ENCODE data around the gene IZUMO1. TPM values are rescaled to one million over a fixed set of nuclear protein-coding genes. Genes with fewer than 3 reads are reported as not detected.

The IZUMO1 gene
- total RNA-seq, 1 experiment from 2014 or later: not detected

DNA sequence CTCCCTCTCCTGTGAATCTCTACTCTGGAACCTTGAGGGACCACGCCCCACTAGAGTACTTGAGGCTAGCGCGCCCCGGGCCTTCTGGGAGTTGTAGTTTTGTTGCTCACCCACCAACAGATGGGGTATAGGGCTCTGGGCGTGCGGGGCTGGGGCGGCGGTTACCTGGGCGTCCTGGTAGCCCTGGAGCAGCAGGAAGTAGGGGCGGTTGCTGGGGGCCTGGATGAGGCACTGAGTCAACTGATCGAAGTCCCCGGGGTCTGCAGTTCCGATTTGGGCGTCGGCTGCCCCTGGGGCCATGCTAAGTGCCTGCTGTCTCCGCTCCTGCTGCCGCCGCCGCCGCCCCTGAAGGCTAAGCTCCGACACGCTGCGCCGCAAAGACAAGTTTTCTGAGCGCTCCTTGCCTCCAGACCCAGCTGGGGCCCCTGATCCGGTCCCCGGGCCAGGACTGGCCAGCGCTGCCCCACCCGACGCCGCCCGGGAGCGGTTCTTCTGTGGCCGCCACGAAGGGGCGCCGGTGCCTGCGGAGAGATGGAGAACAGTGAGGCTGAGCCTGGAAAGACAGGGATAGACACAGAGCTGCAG is 11.6 kb downstream of the IZUMO1 start:
- Histone ChIP-seq H3K9me3 (ENCODE audit: low read depth, low read length, poor library complexity, severe bottlenecking) (no peaks in the 10 kb centered on the region), H3K4me1 (ENCODE audit: insufficient read depth, low read length, poor library complexity, severe bottlenecking) (peaks cover 15% of the 10 kb centered on the region), H3K27me3 (replicated peaks; ENCODE audit: insufficient read depth, low read depth, low read length, poor library complexity) (no peaks in the 10 kb centered on the region), H3K27ac (ENCODE audit: low read depth, low read length, poor library complexity, severe bottlenecking) (peak overlapping the region; percentile 57), H3K4me3 (ENCODE audit: low read depth, low read length, poor library complexity, severe bottlenecking) (peak overlapping the region; percentile 43), H3K36me3 (ENCODE audit: insufficient read depth, low read length, poor library complexity, severe bottlenecking) (no peaks in the 10 kb centered on the region)
- TF ChIP-seq EZH2 (IDR thresholded peaks at IDR 0.05; ENCODE audit: borderline replicate concordance, low read depth, low read length, poor library complexity, severe bottlenecking): no peak
- TF ChIP-seq, protein P1, sequence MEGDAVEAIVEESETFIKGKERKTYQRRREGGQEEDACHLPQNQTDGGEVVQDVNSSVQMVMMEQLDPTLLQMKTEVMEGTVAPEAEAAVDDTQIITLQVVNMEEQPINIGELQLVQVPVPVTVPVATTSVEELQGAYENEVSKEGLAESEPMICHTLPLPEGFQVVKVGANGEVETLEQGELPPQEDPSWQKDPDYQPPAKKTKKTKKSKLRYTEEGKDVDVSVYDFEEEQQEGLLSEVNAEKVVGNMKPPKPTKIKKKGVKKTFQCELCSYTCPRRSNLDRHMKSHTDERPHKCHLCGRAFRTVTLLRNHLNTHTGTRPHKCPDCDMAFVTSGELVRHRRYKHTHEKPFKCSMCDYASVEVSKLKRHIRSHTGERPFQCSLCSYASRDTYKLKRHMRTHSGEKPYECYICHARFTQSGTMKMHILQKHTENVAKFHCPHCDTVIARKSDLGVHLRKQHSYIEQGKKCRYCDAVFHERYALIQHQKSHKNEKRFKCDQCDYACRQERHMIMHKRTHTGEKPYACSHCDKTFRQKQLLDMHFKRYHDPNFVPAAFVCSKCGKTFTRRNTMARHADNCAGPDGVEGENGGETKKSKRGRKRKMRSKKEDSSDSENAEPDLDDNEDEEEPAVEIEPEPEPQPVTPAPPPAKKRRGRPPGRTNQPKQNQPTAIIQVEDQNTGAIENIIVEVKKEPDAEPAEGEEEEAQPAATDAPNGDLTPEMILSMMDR (conservative IDR thresholded peaks at IDR 0.05; ENCODE audit: low read depth, low read length): no peak
- DNase-seq (ENCODE audit: low spot score): peak; percentile 84
- ChIA-PET CTCF (interaction anchor here (0.6 kb wide), 1 partner anchor 151 kb away, joined by 3 read pairs; no protein-coding TSS in a partner anchor), POLR2A (ENCODE audit: low non-redundant PET) (no interaction called here)
- intact Hi-C loops (cut with micrococcal nuclease; ENCODE audit: unreplicated experiment): loop anchor here (5.0 kb wide), 1 partner anchor 88 kb away; the partner anchor contains the start of gene CA11
- BruUV-seq (replicated peaks): no TSS peak

DNA sequence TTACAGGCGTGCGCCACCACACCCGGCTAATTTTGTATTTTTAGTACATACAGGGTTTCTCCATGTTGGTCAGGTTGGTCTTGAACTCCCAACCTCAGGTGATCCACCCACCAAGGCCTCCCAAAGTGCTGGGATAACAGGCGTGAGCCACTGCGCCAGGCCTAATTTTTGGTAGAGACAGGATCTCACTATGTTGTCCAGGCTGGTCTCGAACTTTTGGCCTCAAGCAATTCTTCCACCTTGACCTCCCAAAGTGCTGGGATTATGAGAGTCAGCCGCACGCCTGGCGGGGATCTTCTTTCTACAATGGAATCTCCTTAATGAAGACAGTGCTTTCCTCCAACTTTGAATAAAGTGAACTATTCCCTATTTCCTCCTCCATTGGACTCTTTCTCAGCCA is 12.1 kb downstream of the IZUMO1 start:
- CTCF ChIA-PET: interaction anchor here (0.7 kb wide), 1 partner anchor 836 kb away, joined by 3 read pairs; no protein-coding TSS in a partner anchor
- no peak overlapping the region for H3K27ac ChIP-seq (ENCODE audit: low read depth, low read length, poor library complexity, severe bottlenecking)
- H3K4me1 ChIP-seq (ENCODE audit: insufficient read depth, low read length, poor library complexity, severe bottlenecking): peaks cover 11% of the 10 kb centered on the region
- intact Hi-C loops (cut with micrococcal nuclease; ENCODE audit: unreplicated experiment): loop anchor here (5.0 kb wide), 1 partner anchor 87 kb away; the partner anchor contains the start of gene CA11
- no peaks in the 10 kb centered on the region for H3K36me3 ChIP-seq (ENCODE audit: insufficient read depth, low read length, poor library complexity, severe bottlenecking)
- POLR2A ChIA-PET (ENCODE audit: low non-redundant PET): no interaction called here
- BruUV-seq (replicated peaks): no TSS peak
- TF ChIP-seq EZH2 (IDR thresholded peaks at IDR 0.05; ENCODE audit: borderline replicate concordance, low read depth, low read length, poor library complexity, severe bottlenecking): no peak
- TF ChIP-seq, protein P1 (conservative IDR thresholded peaks at IDR 0.05; ENCODE audit: low read depth, low read length): no peak
- no peaks in the 10 kb centered on the region for H3K9me3 ChIP-seq (ENCODE audit: low read depth, low read length, poor library complexity, severe bottlenecking)
- no peak for DNase-seq (ENCODE audit: low spot score)
- H3K27me3 ChIP-seq (replicated peaks; ENCODE audit: insufficient read depth, low read depth, low read length, poor library complexity): no peaks in the 10 kb centered on the region
- peak overlapping the region; percentile 43 for H3K4me3 ChIP-seq (ENCODE audit: low read depth, low read length, poor library complexity, severe bottlenecking)

DNA sequence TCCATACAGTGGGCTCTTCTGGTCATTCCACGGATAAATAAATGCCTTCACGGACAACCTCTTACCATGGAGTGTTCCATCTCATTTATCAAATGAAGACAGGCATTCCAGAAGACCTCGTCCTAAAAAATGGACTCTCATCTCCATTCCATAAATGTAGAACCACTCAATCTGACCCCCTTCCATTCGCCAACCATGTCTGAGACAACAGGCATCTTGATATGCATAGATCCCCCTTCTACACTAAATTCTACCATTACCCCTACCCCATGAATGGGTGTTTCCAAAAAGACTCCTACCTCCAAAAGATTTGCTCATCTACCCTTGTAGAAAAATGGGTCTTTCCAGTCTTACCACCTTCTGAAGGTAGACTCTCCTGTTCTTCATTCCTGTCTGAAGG is 15.3 kb downstream of the IZUMO1 start:
- intact Hi-C loops (cut with micrococcal nuclease; ENCODE audit: unreplicated experiment): no loop called here
- no peaks in the 10 kb centered on the region for H3K27me3 ChIP-seq (replicated peaks; ENCODE audit: insufficient read depth, low read depth, low read length, poor library complexity)
- no peaks in the 10 kb centered on the region for H3K36me3 ChIP-seq (ENCODE audit: insufficient read depth, low read length, poor library complexity, severe bottlenecking)
- TF ChIP-seq, protein P1 (conservative IDR thresholded peaks at IDR 0.05; ENCODE audit: low read depth, low read length): no peak
- TF ChIP-seq EZH2 (IDR thresholded peaks at IDR 0.05; ENCODE audit: borderline replicate concordance, low read depth, low read length, poor library complexity, severe bottlenecking): no peak
- POLR2A ChIA-PET (ENCODE audit: low non-redundant PET): interaction anchor here (0.6 kb wide), 1 partner anchor 136 kb away, joined by 4 read pairs; no protein-coding TSS in a partner anchor
- BruUV-seq (replicated peaks): no TSS peak
- H3K9me3 ChIP-seq (ENCODE audit: low read depth, low read length, poor library complexity, severe bottlenecking): no peaks in the 10 kb centered on the region
- DNase-seq (ENCODE audit: low spot score): no peak
- H3K4me1 ChIP-seq (ENCODE audit: insufficient read depth, low read length, poor library complexity, severe bottlenecking): peaks cover 3% of the 10 kb centered on the region
- H3K4me3 ChIP-seq (ENCODE audit: low read depth, low read length, poor library complexity, severe bottlenecking): no peak overlapping the region
- CTCF ChIA-PET: no interaction called here
- H3K27ac ChIP-seq (ENCODE audit: low read depth, low read length, poor library complexity, severe bottlenecking): no peak overlapping the region
